Ovary (tissue), 3 donors: Measurements from ENCODE around the gene NFIC.

Source experiments
- CTCF ChIP-seq, 3 donors: fragments of 450-650 bp in 2 of 3; fragments of 200-600 bp in 1 of 3; IDR thresholded peaks; one replicate each; pipeline versions ENCODE4 v1.5.1 to v1.8.0; 2016 to 2022; ENCODE audit warnings: antibody characterized with exemption in 3 of 3, mild to moderate bottlenecking in 1 of 3
- EP300 ChIP-seq: sonication (generic); formaldehyde crosslinking; IDR thresholded peaks from one replicate; pipeline ENCODE4 v1.6.1; 2017; ENCODE audit warnings: antibody characterized with exemption
- donor health status: DM: no; HTN: no; CAD: no.

GRCh38 chr19:3340340-3340739, 26.0 kb upstream of the NFIC start:
- TF ChIP-seq CTCF (IDR thresholded peaks at IDR 0.05) (no peak), EP300 (no peak)
